ENCODE results near the gene C1R.

The C1R gene

GRCh38 chr12:7120166-7120565 lies 27.9 kb upstream of the C1R start:
- TF ChIP-seq TAF1 (IDR thresholded peaks at IDR 0.05; ENCODE audit: borderline replicate concordance, insufficient read depth, low read length) (no peak), POLR2AphosphoS5 (IDR thresholded peaks at IDR 0.05; ENCODE audit: low read depth, low read length) (no peak), FOXP2 (optimal IDR thresholded peaks at IDR 0.05; ENCODE audit: borderline replicate concordance, extremely low read depth, extremely low read length, insufficient read depth) (no peak), REST (IDR thresholded peaks at IDR 0.05; ENCODE audit: insufficient read depth in 1 of 2, low read depth in 2 of 2, low read length in 2 of 2) (no peak), SIN3A (IDR thresholded peaks at IDR 0.05; ENCODE audit: borderline replicate concordance, insufficient read depth, low read length) (no peak)

- TF ChIP-seq POLR2AphosphoS5 (IDR thresholded peaks at IDR 0.05; ENCODE audit: low read depth, low read length) (no peak), FOXP2 (optimal IDR thresholded peaks at IDR 0.05; ENCODE audit: borderline replicate concordance, extremely low read depth, extremely low read length, insufficient read depth) (no peak), SIN3A (IDR thresholded peaks at IDR 0.05; ENCODE audit: borderline replicate concordance, insufficient read depth, low read length) (no peak), REST (IDR thresholded peaks at IDR 0.05; ENCODE audit: insufficient read depth in 1 of 2, low read depth in 2 of 2, low read length in 2 of 2) (no peak), TAF1 (IDR thresholded peaks at IDR 0.05; ENCODE audit: borderline replicate concordance, insufficient read depth, low read length) (no peak)
These were observed 26.6 kb upstream of the C1R start for GRCh38 chr12:7118881-7119280.

- TF ChIP-seq POLR2AphosphoS5 (IDR thresholded peaks at IDR 0.05; ENCODE audit: low read depth, low read length), result no peak
- no peak for TF ChIP-seq SIN3A (IDR thresholded peaks at IDR 0.05; ENCODE audit: borderline replicate concordance, insufficient read depth, low read length)
- no peak for TF ChIP-seq REST (IDR thresholded peaks at IDR 0.05; ENCODE audit: insufficient read depth in 1 of 2, low read depth in 2 of 2, low read length in 2 of 2)
- TF ChIP-seq FOXP2 (optimal IDR thresholded peaks at IDR 0.05; ENCODE audit: borderline replicate concordance, extremely low read depth, extremely low read length, insufficient read depth), result no peak
- TF ChIP-seq TAF1 (IDR thresholded peaks at IDR 0.05; ENCODE audit: borderline replicate concordance, insufficient read depth, low read length), result no peak
These were observed 25.4 kb upstream of the C1R start for GRCh38 chr12:7117670-7118069.

GRCh38 chr12:7116916-7117315 lies 24.7 kb upstream of the C1R start:
- TF ChIP-seq SIN3A (IDR thresholded peaks at IDR 0.05; ENCODE audit: borderline replicate concordance, insufficient read depth, low read length) (no peak), REST (IDR thresholded peaks at IDR 0.05; ENCODE audit: insufficient read depth in 1 of 2, low read depth in 2 of 2, low read length in 2 of 2) (no peak), FOXP2 (optimal IDR thresholded peaks at IDR 0.05; ENCODE audit: borderline replicate concordance, extremely low read depth, extremely low read length, insufficient read depth) (no peak), TAF1 (IDR thresholded peaks at IDR 0.05; ENCODE audit: borderline replicate concordance, insufficient read depth, low read length) (no peak), POLR2AphosphoS5 (IDR thresholded peaks at IDR 0.05; ENCODE audit: low read depth, low read length) (no peak)

GRCh38 chr12:7116196-7116595 lies 24.0 kb upstream of the C1R start:
- no peak for TF ChIP-seq TAF1 (IDR thresholded peaks at IDR 0.05; ENCODE audit: borderline replicate concordance, insufficient read depth, low read length)
- TF ChIP-seq FOXP2 (optimal IDR thresholded peaks at IDR 0.05; ENCODE audit: borderline replicate concordance, extremely low read depth, extremely low read length, insufficient read depth), result no peak
- no peak for TF ChIP-seq SIN3A (IDR thresholded peaks at IDR 0.05; ENCODE audit: borderline replicate concordance, insufficient read depth, low read length)
- TF ChIP-seq POLR2AphosphoS5 (IDR thresholded peaks at IDR 0.05; ENCODE audit: low read depth, low read length), result no peak
- TF ChIP-seq REST (IDR thresholded peaks at IDR 0.05; ENCODE audit: insufficient read depth in 1 of 2, low read depth in 2 of 2, low read length in 2 of 2), result no peak

Data from PFSK-1 (cell line).